Uterus (tissue), 2 donors: ENCODE measurements around the gene MAN2A2.

Source experiments
- CTCF ChIP-seq, 4 experiments: fragments of 200-600 bp in 2 of 4; fragments of 450-650 bp in 2 of 4; sonication (generic) in 2 of 4; IDR thresholded peaks; one replicate each; pipeline ENCODE4 v1.5.1; 2016 to 2019; ENCODE audit warnings: antibody characterized with exemption in 4 of 4, mild to moderate bottlenecking in 2 of 4, moderate library complexity in 1 of 4
- POLR2A ChIP-seq, 2 donors: fragments of 450-650 bp; IDR thresholded peaks; one replicate each; pipeline ENCODE4 v1.6.1; 2016; ENCODE audit warnings: antibody characterized with exemption in 2 of 2, mild to moderate bottlenecking in 1 of 2, moderate library complexity in 1 of 2

- TF ChIP-seq POLR2A (IDR thresholded peaks at IDR 0.05) (no peak), CTCF (IDR thresholded peaks at IDR 0.05) (no peak)
Measured at GRCh38 chr15:90855139-90855538, 48.0 kb upstream of the MAN2A2 start.
